ENCODE data around the gene CANX. TPM values are rescaled to one million over a fixed set of nuclear protein-coding genes. Genes with fewer than 3 reads are reported as not detected.

The CANX gene
- total RNA-seq, 4 donors from 2014 or later: 155 to 550 (median 392) TPM

DNA sequence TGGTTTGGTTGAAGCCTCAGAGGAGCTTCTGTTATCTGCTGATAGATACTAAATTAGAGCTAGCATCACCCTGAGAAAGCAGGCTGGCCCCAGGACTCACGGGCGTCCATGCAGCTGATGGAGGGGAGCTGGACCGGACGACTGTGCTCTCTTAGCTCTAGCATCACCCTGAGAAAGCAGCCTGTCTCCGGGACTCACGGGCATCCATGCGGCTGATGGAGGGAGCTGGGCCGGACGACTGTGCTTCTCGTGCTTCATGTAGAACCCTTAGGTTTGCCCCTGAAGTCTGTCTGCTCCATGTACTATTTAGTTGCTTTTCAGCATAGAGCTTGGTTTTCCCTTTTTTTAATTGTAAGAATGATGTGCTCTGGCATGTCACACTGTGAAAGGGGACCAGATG, 78.7 kb downstream of the CANX start:
- Histone ChIP-seq H3K4me3 (no peak overlapping the region), H3K4me1 (no peaks in the 10 kb centered on the region), H3K27ac (no peak overlapping the region), H3K9me3 (no peaks in the 10 kb centered on the region), H3K27me3 (no peaks in the 10 kb centered on the region), H3K36me3 (no peaks in the 10 kb centered on the region)
- no peak for TF ChIP-seq POLR2A (IDR thresholded peaks at IDR 0.05)
- no peak for TF ChIP-seq CTCF (IDR thresholded peaks at IDR 0.05)
- no peak for DNase-seq
- intact Hi-C loops (cut with DNase I; ENCODE audit: low total_unique reads): no loop called here

DNA sequence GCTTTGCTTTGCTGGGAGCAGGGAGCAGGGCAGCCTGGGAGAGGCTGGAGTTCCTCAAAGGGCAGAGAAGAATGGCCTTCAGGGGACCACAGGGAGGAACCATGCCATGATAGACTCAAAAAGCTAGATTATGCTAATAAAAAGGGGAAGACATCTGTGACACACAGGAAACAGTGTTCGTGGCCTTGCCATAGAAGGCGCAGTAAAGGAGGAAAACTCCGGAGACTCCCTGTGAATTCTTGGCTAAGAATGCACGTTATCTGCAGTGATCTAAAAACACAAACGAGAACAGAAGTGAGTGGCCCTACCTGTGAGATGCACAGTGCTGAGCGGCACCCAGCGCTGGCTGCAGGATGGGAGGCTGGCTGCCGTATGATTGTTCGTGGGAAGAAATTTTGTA, 79.1 kb downstream of the CANX start:
- no peak overlapping the region for H3K27ac ChIP-seq
- H3K36me3 ChIP-seq: no peaks in the 10 kb centered on the region
- intact Hi-C loops (cut with DNase I; ENCODE audit: low total_unique reads): no loop called here
- H3K4me1 ChIP-seq: no peaks in the 10 kb centered on the region
- no peaks in the 10 kb centered on the region for H3K27me3 ChIP-seq
- no peak for TF ChIP-seq CTCF (IDR thresholded peaks at IDR 0.05)
- no peak for TF ChIP-seq POLR2A (IDR thresholded peaks at IDR 0.05)
- H3K4me3 ChIP-seq: no peak overlapping the region
- H3K9me3 ChIP-seq: no peaks in the 10 kb centered on the region
- no peak for DNase-seq

- DNase-seq: no peak
- no peaks in the 10 kb centered on the region for H3K36me3 ChIP-seq
- intact Hi-C loops (cut with DNase I; ENCODE audit: low total_unique reads): no loop called here
- no peak overlapping the region for H3K27ac ChIP-seq
- no peak overlapping the region for H3K4me3 ChIP-seq
- TF ChIP-seq POLR2A (IDR thresholded peaks at IDR 0.05) (no peak), CTCF (IDR thresholded peaks at IDR 0.05) (no peak)
- H3K4me1 ChIP-seq: no peaks in the 10 kb centered on the region
- H3K27me3 ChIP-seq: no peaks in the 10 kb centered on the region
- no peaks in the 10 kb centered on the region for H3K9me3 ChIP-seq
These were observed 79.8 kb downstream of the CANX start for GRCh38 chr5:179778591-179778990.

GRCh38 chr5:179779826-179780225, 81.1 kb downstream of the CANX start:
- no peaks in the 10 kb centered on the region for H3K27me3 ChIP-seq
- no peak for DNase-seq
- H3K27ac ChIP-seq: no peak overlapping the region
- H3K9me3 ChIP-seq: no peaks in the 10 kb centered on the region
- intact Hi-C loops (cut with DNase I; ENCODE audit: low total_unique reads): no loop called here
- H3K36me3 ChIP-seq: no peaks in the 10 kb centered on the region
- TF ChIP-seq POLR2A (IDR thresholded peaks at IDR 0.05) (no peak), CTCF (IDR thresholded peaks at IDR 0.05) (no peak)
- no peak overlapping the region for H3K4me3 ChIP-seq
- H3K4me1 ChIP-seq: no peaks in the 10 kb centered on the region

DNA sequence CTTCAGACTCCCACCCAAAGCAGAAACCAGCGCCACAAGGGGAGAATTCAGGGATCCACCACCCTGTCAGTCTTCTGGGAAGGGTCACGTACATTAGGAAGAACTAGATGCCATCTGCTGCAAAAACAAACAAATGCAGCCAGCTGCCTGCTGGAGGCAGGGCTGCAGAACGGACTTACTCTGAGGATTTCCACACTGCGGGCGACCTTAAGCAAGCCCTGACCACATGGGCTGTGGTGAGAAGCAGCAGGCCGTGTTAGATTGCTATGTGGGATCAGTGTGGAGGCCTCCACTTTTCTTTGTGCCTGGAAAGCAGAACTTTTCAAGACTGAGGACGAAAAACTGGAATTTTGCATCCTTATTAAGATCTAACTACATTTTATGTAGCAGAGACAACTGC, 81.6 kb downstream of the CANX start:
- Histone ChIP-seq H3K27ac (no peak overlapping the region), H3K27me3 (no peaks in the 10 kb centered on the region), H3K4me3 (no peak overlapping the region), H3K4me1 (no peaks in the 10 kb centered on the region), H3K9me3 (no peaks in the 10 kb centered on the region), H3K36me3 (no peaks in the 10 kb centered on the region)
- no peak for DNase-seq
- intact Hi-C loops (cut with DNase I; ENCODE audit: low total_unique reads): no loop called here
- TF ChIP-seq CTCF (IDR thresholded peaks at IDR 0.05): no peak
- TF ChIP-seq POLR2A (IDR thresholded peaks at IDR 0.05): no peak

Other genes starting within 250 kb of the CANX start
- gene RUFY1, start 148.4 kb upstream of the CANX start, total RNA-seq: 10 to 100 TPM in 3 of 4 donors, 1 to 10 TPM in 1; 8.2 to 59.2 (median 42.1) TPM
- 1,000 to 10,000 TPM in 1 of 4 donors, 100 to 1,000 TPM in 3; 237 to 1,003 (median 495) TPM for gene HNRNPH1, start 75.3 kb upstream of the CANX start, total RNA-seq
- not detected for gene CBY3, start 17.9 kb upstream of the CANX start, total RNA-seq
- 10 to 100 TPM; 19.7 to 44.1 (median 21.4) TPM for gene MAML1, start 33.9 kb downstream of the CANX start, total RNA-seq
- gene LTC4S, start 95.0 kb downstream of the CANX start, total RNA-seq: 10 to 100 TPM in 2 of 4 donors, 1 to 10 TPM in 1, not detected in 1; 4.1 to 22.9 (median 13.6) TPM
- gene MGAT4B, start 107.9 kb downstream of the CANX start, total RNA-seq: 10 to 100 TPM; 31.8 to 87.4 (median 66.4) TPM
- 100 to 1,000 TPM in 3 of 4 donors, 10 to 100 TPM in 1; 94.7 to 874 (median 439) TPM for gene SQSTM1, start 121.9 kb downstream of the CANX start, total RNA-seq
- gene MRNIP, start 159.8 kb downstream of the CANX start, total RNA-seq: 100 to 1,000 TPM in 1 of 4 donors, 10 to 100 TPM in 3; 16.8 to 138 (median 61.6) TPM
- 1,000 to 10,000 TPM in 1 of 4 donors, 100 to 1,000 TPM in 1, 10 to 100 TPM in 2; 58.8 to 2,513 (median 108) TPM for gene TBC1D9B, start 208.9 kb downstream of the CANX start, total RNA-seq

All from uterus (tissue), 4 donors.